K562 (cell line): ENCODE results near the gene GOLGA2. TPM values are rescaled to one million over a fixed set of nuclear protein-coding genes. Genes with fewer than 3 reads are reported as not detected.

Experiments used
- BMI1 ChIP-seq: fragments of 150-350 bp; IDR thresholded peaks from 2 replicates; pipeline ENCODE4 v1.6.1; 2014; ENCODE audit warnings: low read length
- CBX5 ChIP-seq: IDR thresholded peaks from 2 replicates; pipeline ENCODE4 v1.6.1; 2014; ENCODE audit warnings: low read depth, borderline replicate concordance
- CXXC5 ChIP-seq: fragments of 250-450 bp; sonication (Bioruptor Pico); IDR thresholded peaks from 2 replicates; pipeline ENCODE4 v1.8.0; 2022; ENCODE audit warnings: inconsistent platforms, mild to moderate bottlenecking, moderate library complexity
- EGR1 ChIP-seq: fragments of 450-650 bp; conservative IDR thresholded peaks from 2 replicates; pipeline ENCODE4 v1.6.1; 2017; ENCODE audit warnings: mild to moderate bottlenecking
- IFI16 ChIP-seq: fragments of 250-450 bp; sonication (Bioruptor Pico); IDR thresholded peaks from 2 replicates; pipeline ENCODE4 v2.1.2; 2022; ENCODE audit warnings: mild to moderate bottlenecking, inconsistent platforms
- JUN ChIP-seq, 2 experiments: sonication (generic) in 1 of 2; formaldehyde crosslinking in 1 of 2; IDR thresholded peaks; 2 replicates each; pipeline versions ENCODE4 v1.6.1 to v1.8.0; 2012 to 2022; ENCODE audit warnings: borderline replicate concordance in 2 of 2, mild to moderate bottlenecking in 2 of 2, improper control_type of control experiment in 1 of 2, low read depth in 1 of 2, low read length in 1 of 2, missing genetic modification reagents in 1 of 2
- KDM2B ChIP-seq: fragments of 250-450 bp; sonication (Bioruptor Pico); IDR thresholded peaks from 2 replicates; pipeline ENCODE4 v1.8.0; 2021; ENCODE audit warnings: mild to moderate bottlenecking, moderate library complexity
- KLF16 ChIP-seq: IDR thresholded peaks from 2 replicates; pipeline ENCODE4 v1.6.1; 2016; ENCODE audit warnings: antibody characterized with exemption
- MECOM ChIP-seq: fragments of 250-450 bp; sonication (Bioruptor Pico); IDR thresholded peaks from 2 replicates; pipeline ENCODE4 v1.8.0; 2022; ENCODE audit warnings: inconsistent platforms
- MTA1 ChIP-seq: fragments of 450-650 bp; IDR thresholded peaks from 2 replicates; pipeline ENCODE4 v1.6.1; 2017; ENCODE audit warnings: borderline replicate concordance
- NR1H2 ChIP-seq: sonication (generic); formaldehyde crosslinking; IDR thresholded peaks from 2 replicates; pipeline ENCODE4 v1.4.0; 2020; ENCODE audit warnings: mild to moderate bottlenecking, missing genetic modification reagents
- PRMT5 ChIP-seq: sonication (generic); formaldehyde crosslinking; IDR thresholded peaks from 2 replicates; pipeline ENCODE4 v1.5.0; 2020; ENCODE audit warnings: missing genetic modification reagents
- SIN3B ChIP-seq: fragments of 450-650 bp; IDR thresholded peaks from 2 replicates; pipeline ENCODE4 v1.6.1; 2017; ENCODE audit warnings: low read depth, mild to moderate bottlenecking, moderate library complexity
- SREBF1 ChIP-seq: fragments of 150-350 bp; IDR thresholded peaks from 2 replicates; pipeline ENCODE4 v1.6.1; 2014; ENCODE audit warnings: antibody characterized with exemption, low read depth, low read length, borderline replicate concordance
- ZBTB1 ChIP-seq: sonication (generic); formaldehyde crosslinking; IDR thresholded peaks from 2 replicates; pipeline ENCODE4 v1.8.1; 2023; ENCODE audit warnings: missing genetic modification reagents, low read depth, mild to moderate bottlenecking, borderline replicate concordance
- ZBTB7A ChIP-seq: IDR thresholded peaks from 2 replicates; pipeline ENCODE4 v1.6.1; 2011; ENCODE audit warnings: low read depth, mild to moderate bottlenecking, low read length, moderate library complexity, borderline replicate concordance; ENCODE audit not compliant: control insufficient read depth
- ZNF551 ChIP-seq: fragments of 250-450 bp; sonication (Bioruptor Pico); IDR thresholded peaks from 2 replicates; pipeline ENCODE4 v1.5.0; 2021; ENCODE audit warnings: mild to moderate bottlenecking, moderate library complexity
- ZNF583 ChIP-seq: fragments of 250-450 bp; sonication (Bioruptor Pico); IDR thresholded peaks from 2 replicates; pipeline ENCODE4 v1.4.0; 2020
- ZNF778 ChIP-seq: fragments of 450-650 bp; formaldehyde crosslinking; IDR thresholded peaks from 2 replicates; pipeline ENCODE4 v1.4.0; 2020; ENCODE audit warnings: mild to moderate bottlenecking, moderate library complexity
- polyA plus RNA-seq, 8 experiments: library from polyadenylated mRNA; depleted of rRNA in 4 of 8; stranded (reverse) in 5 of 8; unstranded in 3 of 8; fragments of >200 nt; fragmentation: Nextera tagmentation in 2 of 8; fragmentation: Illumina TruSeq in 1 of 8; extraction: Ambion mirVana in 2 of 8; extraction: Trizol in 1 of 8; gene quantifications; 2 replicates each; pipeline versions ENCODE4 v1.2.1 to v1.2.3, GENCODE V29; 2011 to 2014; ENCODE audit warnings: inconsistent platforms in 1 of 8, missing spikeins in 1 of 8
- total RNA-seq, 7 experiments: library from RNA; depleted of rRNA in 6 of 7; stranded (reverse); fragments of >200 nt in 6 of 7; fragmentation: Illumina TruSeq in 2 of 7; extraction: Trizol in 2 of 7; gene quantifications; 2 replicates each; pipeline versions ENCODE4 v1.2.1 to v1.2.3, GENCODE V29; 2011 to 2021; ENCODE audit warnings: low replicate concordance in 1 of 7
- TF ChIP-seq, protein P1 (sequence below), 2 experiments: fragments of 150-350 bp in 1 of 2; IDR thresholded peaks; 2 replicates each; pipeline ENCODE4 v1.6.1; 2012 to 2016; ENCODE audit warnings: low read depth in 2 of 2, low read length in 2 of 2, mild to moderate bottlenecking in 1 of 2, moderate library complexity in 1 of 2
- TF ChIP-seq, protein P2 (sequence below), 2 experiments: fragments of 450-650 bp; conservative IDR thresholded peaks; 2 replicates each; pipeline ENCODE4 v1.6.1; 2017; ENCODE audit warnings: mild to moderate bottlenecking in 2 of 2, moderate library complexity in 2 of 2
- TF ChIP-seq, protein P3 (sequence below): fragments of 450-650 bp; formaldehyde crosslinking; IDR thresholded peaks from 2 replicates; pipeline ENCODE4 v1.4.0; 2020; ENCODE audit warnings: mild to moderate bottlenecking, mixed read lengths

GOLGA2 gene
- total and polyA plus RNA-seq, 9 of the 15 experiments (the other 6 are each of a cell fraction or from before 2014, with no cell fraction given): 15.7 to 138 (median 76.0) TPM

DNA sequence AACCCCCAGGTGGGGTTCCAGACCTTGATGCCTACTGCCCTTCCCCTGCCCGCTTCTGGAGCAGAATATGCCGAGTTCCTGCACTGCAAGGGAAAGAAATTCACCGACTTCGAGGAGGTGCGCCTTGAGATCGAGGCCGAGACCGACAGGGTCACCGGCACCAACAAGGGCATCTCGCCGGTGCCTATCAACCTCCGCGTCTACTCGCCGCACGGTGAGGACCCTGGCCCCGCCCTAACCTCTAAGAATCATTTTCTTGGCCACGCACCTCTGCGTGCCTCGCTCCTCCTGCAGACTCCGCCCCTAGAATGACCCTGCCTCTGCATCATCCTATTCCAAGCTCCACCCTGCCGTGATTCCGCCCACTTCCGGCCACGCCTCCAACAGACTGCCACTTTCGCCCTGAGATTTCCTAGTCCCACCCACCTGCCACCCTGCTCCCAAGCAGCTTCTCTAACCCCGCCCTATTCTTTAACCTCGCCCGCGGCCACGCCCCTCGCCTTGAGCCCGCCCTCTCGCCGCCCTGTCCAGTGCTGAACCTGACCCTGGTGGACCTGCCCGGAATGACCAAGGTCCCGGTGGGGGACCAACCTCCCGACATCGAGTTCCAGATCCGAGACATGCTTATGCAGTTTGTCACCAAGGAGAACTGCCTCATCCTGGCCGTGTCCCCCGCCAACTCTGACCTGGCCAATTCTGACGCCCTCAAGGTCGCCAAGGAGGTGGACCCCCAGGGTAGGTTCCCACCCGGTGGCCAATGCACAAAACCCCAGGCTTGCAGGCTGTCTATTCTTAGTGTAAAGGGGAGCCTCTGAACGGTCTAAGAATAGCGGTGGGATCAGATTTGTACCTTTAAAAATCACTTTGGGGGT is 57.1 kb downstream of the GOLGA2 start (continued):
- TF ChIP-seq ZBTB7A (no peak), SREBF1 (no peak), JUN (IDR thresholded peaks at IDR 0.05; ENCODE audit: borderline replicate concordance, low read depth, low read length) (peak; percentile 69; the same call in 1 of the 2 replicates), JUN (CRISPR knock-in tag; IDR thresholded peaks at IDR 0.05; ENCODE audit: borderline replicate concordance) (no peak), BMI1 (no peak), ZBTB1 (no peak), EGR1 (no peak), SIN3B (no peak), PRMT5 (CRISPR knock-in tag) (no peak), KDM2B (peak; percentile 86; the same call in 1 of the 2 replicates), NR1H2 (no peak), MTA1 (no peak; the same call in 1 of the 2 replicates), IFI16 (CRISPR knock-in tag) (0 out of 2 replicates have a peak, but pooled peaks have one; percentile 38), ZNF583 (CRISPR knock-in tag) (peak; percentile 73; the same call in 1 of the 2 replicates), ZNF551 (CRISPR knock-in tag) (no peak), MECOM (CRISPR knock-in tag) (no peak), CBX5 (no peak), ZNF778 (no peak), KLF16 (no peak), CXXC5 (CRISPR knock-in tag) (peak; percentile 99)
- TF ChIP-seq, protein P1, sequence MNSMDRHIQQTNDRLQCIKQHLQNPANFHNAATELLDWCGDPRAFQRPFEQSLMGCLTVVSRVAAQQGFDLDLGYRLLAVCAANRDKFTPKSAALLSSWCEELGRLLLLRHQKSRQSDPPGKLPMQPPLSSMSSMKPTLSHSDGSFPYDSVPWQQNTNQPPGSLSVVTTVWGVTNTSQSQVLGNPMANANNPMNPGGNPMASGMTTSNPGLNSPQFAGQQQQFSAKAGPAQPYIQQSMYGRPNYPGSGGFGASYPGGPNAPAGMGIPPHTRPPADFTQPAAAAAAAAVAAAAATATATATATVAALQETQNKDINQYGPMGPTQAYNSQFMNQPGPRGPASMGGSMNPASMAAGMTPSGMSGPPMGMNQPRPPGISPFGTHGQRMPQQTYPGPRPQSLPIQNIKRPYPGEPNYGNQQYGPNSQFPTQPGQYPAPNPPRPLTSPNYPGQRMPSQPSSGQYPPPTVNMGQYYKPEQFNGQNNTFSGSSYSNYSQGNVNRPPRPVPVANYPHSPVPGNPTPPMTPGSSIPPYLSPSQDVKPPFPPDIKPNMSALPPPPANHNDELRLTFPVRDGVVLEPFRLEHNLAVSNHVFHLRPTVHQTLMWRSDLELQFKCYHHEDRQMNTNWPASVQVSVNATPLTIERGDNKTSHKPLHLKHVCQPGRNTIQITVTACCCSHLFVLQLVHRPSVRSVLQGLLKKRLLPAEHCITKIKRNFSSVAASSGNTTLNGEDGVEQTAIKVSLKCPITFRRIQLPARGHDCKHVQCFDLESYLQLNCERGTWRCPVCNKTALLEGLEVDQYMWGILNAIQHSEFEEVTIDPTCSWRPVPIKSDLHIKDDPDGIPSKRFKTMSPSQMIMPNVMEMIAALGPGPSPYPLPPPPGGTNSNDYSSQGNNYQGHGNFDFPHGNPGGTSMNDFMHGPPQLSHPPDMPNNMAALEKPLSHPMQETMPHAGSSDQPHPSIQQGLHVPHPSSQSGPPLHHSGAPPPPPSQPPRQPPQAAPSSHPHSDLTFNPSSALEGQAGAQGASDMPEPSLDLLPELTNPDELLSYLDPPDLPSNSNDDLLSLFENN (IDR thresholded peaks at IDR 0.05; ENCODE audit: low read depth in 2 of 2, low read length in 2 of 2): peak; percentile 2 to 51; a peak in 1 of 4 replicates
- TF ChIP-seq, protein P2, sequence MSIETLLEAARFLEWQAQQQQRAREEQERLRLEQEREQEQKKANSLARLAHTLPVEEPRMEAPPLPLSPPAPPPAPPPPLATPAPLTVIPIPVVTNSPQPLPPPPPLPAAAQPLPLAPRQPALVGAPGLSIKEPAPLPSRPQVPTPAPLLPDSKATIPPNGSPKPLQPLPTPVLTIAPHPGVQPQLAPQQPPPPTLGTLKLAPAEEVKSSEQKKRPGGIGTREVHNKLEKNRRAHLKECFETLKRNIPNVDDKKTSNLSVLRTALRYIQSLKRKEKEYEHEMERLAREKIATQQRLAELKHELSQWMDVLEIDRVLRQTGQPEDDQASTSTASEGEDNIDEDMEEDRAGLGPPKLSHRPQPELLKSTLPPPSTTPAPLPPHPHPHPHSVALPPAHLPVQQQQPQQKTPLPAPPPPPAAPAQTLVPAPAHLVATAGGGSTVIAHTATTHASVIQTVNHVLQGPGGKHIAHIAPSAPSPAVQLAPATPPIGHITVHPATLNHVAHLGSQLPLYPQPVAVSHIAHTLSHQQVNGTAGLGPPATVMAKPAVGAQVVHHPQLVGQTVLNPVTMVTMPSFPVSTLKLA (conservative IDR thresholded peaks at IDR 0.05): no peak
- TF ChIP-seq, protein P3, sequence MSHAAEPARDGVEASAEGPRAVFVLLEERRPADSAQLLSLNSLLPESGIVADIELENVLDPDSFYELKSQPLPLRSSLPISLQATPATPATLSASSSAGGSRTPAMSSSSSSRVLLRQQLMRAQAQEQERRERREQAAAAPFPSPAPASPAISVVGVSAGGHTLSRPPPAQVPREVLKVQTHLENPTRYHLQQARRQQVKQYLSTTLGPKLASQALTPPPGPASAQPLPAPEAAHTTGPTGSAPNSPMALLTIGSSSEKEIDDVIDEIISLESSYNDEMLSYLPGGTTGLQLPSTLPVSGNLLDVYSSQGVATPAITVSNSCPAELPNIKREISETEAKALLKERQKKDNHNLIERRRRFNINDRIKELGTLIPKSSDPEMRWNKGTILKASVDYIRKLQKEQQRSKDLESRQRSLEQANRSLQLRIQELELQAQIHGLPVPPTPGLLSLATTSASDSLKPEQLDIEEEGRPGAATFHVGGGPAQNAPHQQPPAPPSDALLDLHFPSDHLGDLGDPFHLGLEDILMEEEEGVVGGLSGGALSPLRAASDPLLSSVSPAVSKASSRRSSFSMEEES: no peak
